SH-SY5Y (cell line): Measurements from ENCODE around the gene RARB.

ENCODE experiments used
- GATA2 ChIP-seq: IDR thresholded peaks from 2 replicates; pipeline ENCODE4 v1.6.1; 2011; ENCODE audit warnings: mild to moderate bottlenecking, low read depth, low read length
- GATA3 ChIP-seq: IDR thresholded peaks from 2 replicates; pipeline ENCODE4 v1.6.1; 2011; ENCODE audit warnings: low read depth, mild to moderate bottlenecking, low read length, moderate library complexity

DNA sequence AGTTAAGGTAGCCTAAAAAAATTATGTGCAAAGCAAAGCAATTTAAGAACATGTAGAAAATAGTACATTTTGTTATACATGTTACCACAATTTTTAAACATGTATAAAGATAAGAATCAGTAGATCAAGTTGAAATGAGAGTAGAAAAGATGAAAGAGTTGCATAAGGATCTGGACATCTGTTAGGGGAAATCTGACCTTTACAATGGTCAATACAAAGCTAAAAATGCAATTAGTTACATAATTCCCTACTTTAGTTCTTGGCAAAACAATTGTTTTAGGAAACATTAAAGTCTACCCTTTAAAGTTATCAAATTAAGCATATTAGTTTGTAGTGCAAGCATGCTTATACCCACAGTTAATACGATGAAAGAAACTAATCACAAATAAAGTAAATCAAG, 203.9 kb downstream of the RARB start:
- TF ChIP-seq GATA3 (no peak), GATA2 (no peak)
